ENCODE data around the gene CCDC85C. TPM values are rescaled to one million over a fixed set of nuclear protein-coding genes. Genes with fewer than 3 reads are reported as not detected.
A peak's percentile ranks its signal among the peaks of the same experiment; 100 is the strongest.

CCDC85C gene
- total and polyA plus RNA-seq, 10 donors: 1.6 to 12.4 (median 8.1) TPM

GRCh38 chr14:99566390-99567354 is 37.3 kb downstream of the CCDC85C start:
- no peak for DNase-seq
- 88 to 98% (median 89%) methylated on average over 12 to 20 of the region's 20 CpGs for WGBS, 5 donors
- Histone ChIP-seq H3K4me3 (no peak overlapping the region), H3K27ac (no peak overlapping the region), H3K9me3 (no peaks in the 10 kb centered on the region), H3K27me3 (replicated peaks in 1 of 7) (no peaks in the 10 kb centered on the region), H3K4me1 (peaks cover 0 to 67% (median 27%) of the 10 kb centered on the region in 6 donors), H3K36me3 (no peaks in the 10 kb centered on the region)
- intact Hi-C loops (cut with DNase I; ENCODE audit: low total_unique reads): no loop called here
- TF ChIP-seq POLR2A (IDR thresholded peaks at IDR 0.05): no peak
- TF ChIP-seq CTCF (IDR thresholded peaks at IDR 0.05 in 8 of 11, conservative IDR thresholded peaks at IDR 0.05 in 3 of 11): no peak
- no peak for TF ChIP-seq POLR2AphosphoS5 (IDR thresholded peaks at IDR 0.05)

DNA sequence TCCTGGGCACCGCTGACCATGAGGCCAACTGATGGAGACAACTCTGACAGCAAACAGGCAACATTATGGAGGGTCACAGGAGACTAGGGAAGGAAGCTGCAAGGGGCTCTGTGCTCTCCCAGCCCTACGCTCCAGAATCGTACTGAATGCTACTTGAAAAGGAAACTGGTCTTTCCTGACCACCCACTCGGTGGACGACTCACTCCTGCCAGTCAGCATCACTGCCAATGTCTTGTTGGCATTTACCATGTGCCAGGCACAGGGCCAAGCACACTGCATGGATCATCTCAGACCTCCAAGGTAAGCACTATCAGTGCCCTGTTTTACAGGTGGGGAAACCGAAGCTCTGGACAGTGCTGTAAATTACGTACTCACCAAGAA is 38.0 kb downstream of the CCDC85C start:
- Histone ChIP-seq H3K4me3 (no peak overlapping the region), H3K36me3 (no peaks in the 10 kb centered on the region), H3K27me3 (replicated peaks in 1 of 7) (no peaks in the 10 kb centered on the region), H3K27ac (no peak overlapping the region), H3K9me3 (no peaks in the 10 kb centered on the region), H3K4me1 (peaks cover 0 to 73% (median 30%) of the 10 kb centered on the region in 6 donors)
- WGBS, 5 donors: 54 to 64% (median 58%) methylated on average over 6 to 7 of the region's 7 CpGs
- TF ChIP-seq POLR2AphosphoS5 (IDR thresholded peaks at IDR 0.05) (no peak), POLR2A (IDR thresholded peaks at IDR 0.05) (no peak), CTCF (IDR thresholded peaks at IDR 0.05 in 8 of 11, conservative IDR thresholded peaks at IDR 0.05 in 3 of 11) (no peak)
- DNase-seq: no peak
- intact Hi-C loops (cut with DNase I; ENCODE audit: low total_unique reads): no loop called here

GRCh38 chr14:99565383-99565782 is 38.6 kb downstream of the CCDC85C start:
- no peaks in the 10 kb centered on the region for H3K36me3 ChIP-seq
- H3K4me1 ChIP-seq: peaks cover 0 to 78% (median 33%) of the 10 kb centered on the region in 6 donors
- 87 to 96% (median 92%) methylated on average over 3 to 4 of the region's 4 CpGs for WGBS, 5 donors
- no peak overlapping the region for H3K4me3 ChIP-seq
- DNase-seq: no peak
- TF ChIP-seq CTCF (IDR thresholded peaks at IDR 0.05 in 8 of 11, conservative IDR thresholded peaks at IDR 0.05 in 3 of 11): no peak
- TF ChIP-seq POLR2A (IDR thresholded peaks at IDR 0.05): no peak
- TF ChIP-seq POLR2AphosphoS5 (IDR thresholded peaks at IDR 0.05): no peak
- H3K27ac ChIP-seq: no peak overlapping the region
- H3K27me3 ChIP-seq (replicated peaks in 1 of 7): no peaks in the 10 kb centered on the region
- intact Hi-C loops (cut with DNase I; ENCODE audit: low total_unique reads): no loop called here
- no peaks in the 10 kb centered on the region for H3K9me3 ChIP-seq

DNA sequence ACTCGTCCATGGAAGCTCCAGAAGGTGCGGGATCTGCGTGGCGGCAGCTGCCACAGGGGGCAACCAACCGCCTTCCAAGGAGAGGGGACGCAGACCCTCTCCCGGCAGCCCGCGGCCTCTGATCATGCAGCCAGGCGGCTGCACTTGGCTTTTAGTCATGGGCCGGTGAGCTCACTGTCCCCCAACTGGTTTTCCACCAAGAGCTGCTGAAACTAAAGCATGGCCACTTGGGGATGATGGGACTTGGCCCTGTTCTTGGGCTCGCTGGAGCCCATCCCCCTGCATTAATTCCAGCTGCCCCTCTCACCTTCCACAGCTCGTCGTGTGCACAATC is 39.1 kb downstream of the CCDC85C start:
- intact Hi-C loops (cut with DNase I; ENCODE audit: low total_unique reads): no loop called here
- H3K27ac ChIP-seq: peak overlapping the region in 2 of 8 donors; percentile 14 to 23
- no peaks in the 10 kb centered on the region for H3K9me3 ChIP-seq
- no peak for TF ChIP-seq CTCF (IDR thresholded peaks at IDR 0.05 in 8 of 11, conservative IDR thresholded peaks at IDR 0.05 in 3 of 11)
- no peak for TF ChIP-seq POLR2AphosphoS5 (IDR thresholded peaks at IDR 0.05)
- no peak for TF ChIP-seq POLR2A (IDR thresholded peaks at IDR 0.05)
- no peaks in the 10 kb centered on the region for H3K36me3 ChIP-seq
- peaks cover 0 to 74% (median 33%) of the 10 kb centered on the region in 6 donors for H3K4me1 ChIP-seq
- DNase-seq: no peak
- 74 to 86% (median 82%) methylated on average over 10 to 14 of the region's 14 CpGs for WGBS, 5 donors
- no peaks in the 10 kb centered on the region for H3K27me3 ChIP-seq (replicated peaks in 1 of 7)
- H3K4me3 ChIP-seq: no peak overlapping the region

All from spleen (tissue), 11 donors.